Neural progenitor cell (in vitro differentiated cells): Measurements from ENCODE around the gene GPRIN3. TPM values are rescaled to one million over a fixed set of nuclear protein-coding genes. Genes with fewer than 3 reads are reported as not detected.
"Not testable (repeated sequence)": the region's sequence is repeated elsewhere in the genome, so short reads cannot be mapped to it uniquely, and the experiment has no call there.

Experiments used
- DNase-seq: peaks from one replicate; pipeline ENCODE4 v3.0.0-alpha.2; 2016; ENCODE audit warnings: low spot score
- H2AFZ ChIP-seq: fragments of 200-600 bp; sonication (generic); replicated peaks from 2 replicates; pipeline ENCODE4 v1.6.1; 2016; ENCODE audit warnings: antibody characterized with exemption
- H3F3A ChIP-seq: fragments of 200-600 bp; sonication (generic); 2 replicates; pipeline ENCODE4 v1.6.1; 2016; ENCODE audit warnings: antibody characterized with exemption, low read depth
- H3K27ac ChIP-seq: fragments of 200-600 bp; sonication (generic); 2 replicates; pipeline ENCODE4 v1.5.1; 2016; ENCODE audit warnings: mild to moderate bottlenecking
- H3K27me3 ChIP-seq: fragments of 200-600 bp; sonication (generic); 2 replicates; pipeline ENCODE4 v1.6.1; 2016; ENCODE audit warnings: mild to moderate bottlenecking, moderate library complexity
- H3K36me3 ChIP-seq: fragments of 200-600 bp; sonication (generic); 2 replicates; pipeline ENCODE4 v1.5.1; 2016
- H3K4me1 ChIP-seq: fragments of 200-600 bp; sonication (generic); 2 replicates; pipeline ENCODE4 v1.6.1; 2016; ENCODE audit warnings: mixed run types
- H3K4me2 ChIP-seq: fragments of 200-600 bp; sonication (generic); 2 replicates; pipeline ENCODE4 v1.6.1; 2016
- H3K4me3 ChIP-seq: fragments of 200-600 bp; sonication (generic); 2 replicates; pipeline ENCODE4 v1.5.1; 2016
- H3K79me2 ChIP-seq: fragments of 200-600 bp; sonication (generic); 2 replicates; pipeline ENCODE4 v1.6.1; 2016; ENCODE audit warnings: low read depth
- H3K9ac ChIP-seq: fragments of 200-600 bp; sonication (generic); 2 replicates; pipeline ENCODE4 v1.6.1; 2016
- H3K9me3 ChIP-seq: fragments of 200-600 bp; sonication (generic); 2 replicates; pipeline ENCODE4 v1.5.1; 2016; ENCODE audit warnings: low read depth
- H4K20me1 ChIP-seq: fragments of 200-600 bp; sonication (generic); 2 replicates; pipeline ENCODE4 v1.6.1; 2016; ENCODE audit warnings: low read depth
- H3K27ac Mint-ChIP-seq: 3 replicates; pipeline ENCODE4 v1.8.0; 2021; ENCODE audit warnings: mixed read lengths
- H3K27me3 Mint-ChIP-seq: 2 replicates; pipeline ENCODE4 v1.8.0; 2022; ENCODE audit warnings: low read depth, mild to moderate bottlenecking, inconsistent platforms, moderate library complexity, mixed read lengths; ENCODE audit not compliant: insufficient read depth
- H3K36me3 Mint-ChIP-seq: 3 replicates; pipeline ENCODE4 v1.8.0; 2021; ENCODE audit warnings: mixed read lengths
- H3K4me1 Mint-ChIP-seq: 3 replicates; pipeline ENCODE4 v1.8.0; 2021; ENCODE audit warnings: mixed read lengths
- H3K4me3 Mint-ChIP-seq: 3 replicates; pipeline ENCODE4 v1.8.0; 2021; ENCODE audit warnings: mild to moderate bottlenecking, moderate library complexity, mixed read lengths
- H3K9me3 Mint-ChIP-seq: 3 replicates; pipeline ENCODE4 v1.8.0; 2020; ENCODE audit warnings: mixed read lengths
- CTCF ChIP-seq: fragments of 200-600 bp; sonication (generic); IDR thresholded peaks from 2 replicates; pipeline ENCODE4 v1.5.1; 2017; ENCODE audit warnings: antibody characterized with exemption, mild to moderate bottlenecking
- EZH2 ChIP-seq: fragments of 200-600 bp; sonication (generic); IDR thresholded peaks from 2 replicates; pipeline ENCODE4 v1.6.1; 2017; ENCODE audit warnings: antibody characterized with exemption, mild to moderate bottlenecking, moderate library complexity
- EZH2phosphoT487 ChIP-seq: fragments of 200-600 bp; sonication (generic); IDR thresholded peaks from 2 replicates; pipeline ENCODE4 v1.6.1; 2017; ENCODE audit warnings: antibody characterized with exemption
- total RNA-seq: library from RNA; depleted of rRNA; stranded (reverse); fragments of >200 nt; gene quantifications from 2 replicates; pipeline ENCODE4 v1.2.3, GENCODE V29; 2015; ENCODE audit warnings: low replicate concordance

Gene GPRIN3
- total RNA-seq, 1 donor from 2014 or later: 0.15 TPM

GRCh38 chr4:89256203-89256800 lies 51.3 kb downstream of the GPRIN3 start:
- TF ChIP-seq EZH2phosphoT487 (no peak), EZH2 (no peak), CTCF (no peak)
- H3K4me1 ChIP-seq: peaks cover 13% of the 10 kb centered on the region

GRCh38 chr4:89254847-89255246 lies 52.8 kb downstream of the GPRIN3 start:
- H3K9me3 Mint-ChIP-seq: no peaks in the 10 kb centered on the region
- Histone ChIP-seq H3K4me1 (peaks cover 12% of the 10 kb centered on the region), H3K9ac (no peak overlapping the region), H3K27ac (no peak overlapping the region), H3K4me2 (no peak overlapping the region), H2AFZ (no peak overlapping the region), H3F3A (no peaks in the 10 kb centered on the region), H4K20me1 (no peaks in the 10 kb centered on the region), H3K36me3 (no peaks in the 10 kb centered on the region), H3K27me3 (no peaks in the 10 kb centered on the region), H3K79me2 (no peaks in the 10 kb centered on the region), H3K9me3 (no peaks in the 10 kb centered on the region), H3K4me3 (no peak overlapping the region)
- H3K4me3 Mint-ChIP-seq: no peak overlapping the region
- peaks cover 4% of the 10 kb centered on the region for H3K27me3 Mint-ChIP-seq
- peak; percentile 84 for TF ChIP-seq CTCF
- no peak for TF ChIP-seq EZH2phosphoT487
- no peak for TF ChIP-seq EZH2
- DNase-seq: peak; percentile 47
- no peaks in the 10 kb centered on the region for H3K36me3 Mint-ChIP-seq
- H3K4me1 Mint-ChIP-seq: peaks cover 10% of the 10 kb centered on the region
- H3K27ac Mint-ChIP-seq: no peak overlapping the region

More at GRCh38 chr4:89256203-89256800, 51.3 kb downstream of the GPRIN3 start:
- H3K4me1 Mint-ChIP-seq: peaks cover 10% of the 10 kb centered on the region
- no peaks in the 10 kb centered on the region for H3K36me3 ChIP-seq
- no peaks in the 10 kb centered on the region for H4K20me1 ChIP-seq
- no peak overlapping the region for H3K27ac ChIP-seq
- peaks cover 2% of the 10 kb centered on the region for H3K27me3 Mint-ChIP-seq
- no peaks in the 10 kb centered on the region for H3K9me3 Mint-ChIP-seq
- no peak overlapping the region for H3K4me3 Mint-ChIP-seq
- H3K79me2 ChIP-seq: no peaks in the 10 kb centered on the region
- no peaks in the 10 kb centered on the region for H3F3A ChIP-seq
- H2AFZ ChIP-seq: peak overlapping the region; percentile 27
- DNase-seq: no peak
- no peak overlapping the region for H3K4me3 ChIP-seq
- H3K4me2 ChIP-seq: no peak overlapping the region
- H3K9ac ChIP-seq: no peak overlapping the region
- H3K27me3 ChIP-seq: no peaks in the 10 kb centered on the region
- no peaks in the 10 kb centered on the region for H3K36me3 Mint-ChIP-seq
- no peaks in the 10 kb centered on the region for H3K9me3 ChIP-seq
- H3K27ac Mint-ChIP-seq: no peak overlapping the region

- H3K79me2 ChIP-seq, H3K9me3 Mint-ChIP-seq, H3K4me3 Mint-ChIP-seq, H3K36me3 Mint-ChIP-seq, H3F3A ChIP-seq, H2AFZ ChIP-seq, H3K27me3 ChIP-seq, H3K4me3 ChIP-seq, H3K9ac ChIP-seq, H3K27me3 Mint-ChIP-seq, H4K20me1 ChIP-seq, H3K36me3 ChIP-seq, H3K4me1 Mint-ChIP-seq, H3K4me2 ChIP-seq, H3K9me3 ChIP-seq, H3K27ac Mint-ChIP-seq, DNase-seq, H3K27ac ChIP-seq: not testable (repeated sequence)
- peaks cover 12% of the 10 kb centered on the region for H3K4me1 ChIP-seq
Observed at GRCh38 chr4:89254347-89254746, 53.3 kb downstream of the GPRIN3 start.

GRCh38 chr4:89253935-89254334 lies 53.7 kb downstream of the GPRIN3 start:
- Mint-ChIP-seq H3K4me1 (peaks cover 5% of the 10 kb centered on the region), H3K27me3 (peaks cover 4% of the 10 kb centered on the region), H3K27ac (no peak overlapping the region), H3K36me3 (no peaks in the 10 kb centered on the region), H3K9me3 (no peaks in the 10 kb centered on the region), H3K4me3 (no peak overlapping the region)
- H3K27ac ChIP-seq: no peak overlapping the region
- H3K9me3 ChIP-seq: no peaks in the 10 kb centered on the region
- H3K4me1 ChIP-seq: peaks cover 12% of the 10 kb centered on the region
- H3K27me3 ChIP-seq: no peaks in the 10 kb centered on the region
- no peaks in the 10 kb centered on the region for H3F3A ChIP-seq
- H3K9ac ChIP-seq: no peak overlapping the region
- no peaks in the 10 kb centered on the region for H4K20me1 ChIP-seq
- H3K4me2 ChIP-seq: no peak overlapping the region
- H3K79me2 ChIP-seq: no peaks in the 10 kb centered on the region
- no peaks in the 10 kb centered on the region for H3K36me3 ChIP-seq
- DNase-seq: no peak
- no peak overlapping the region for H3K4me3 ChIP-seq
- no peak for TF ChIP-seq EZH2phosphoT487
- no peak for TF ChIP-seq EZH2
- no peak for TF ChIP-seq CTCF
- no peak overlapping the region for H2AFZ ChIP-seq
